HG02870 (cell line): Measurements from ENCODE around the gene THSD7B.
A peak's percentile ranks its signal among the peaks of the same experiment; 100 is the strongest.

Experiments used
- ATAC-seq: cut with Tn5 transposase; IDR thresholded peaks from one replicate; pipeline ENCODE4 v1.9.1; 2021; ENCODE audit warnings: mild to moderate bottlenecking, moderate library complexity; ENCODE audit not compliant: unreplicated experiment

THSD7B gene

GRCh38 chr2:137187216-137187615 lies 421.9 kb downstream of the THSD7B start:
- ATAC-seq: no peak

GRCh38 chr2:137190411-137191195 lies 425.3 kb downstream of the THSD7B start:
- ATAC-seq: no peak

- no peak for ATAC-seq
Observed at GRCh38 chr2:137192366-137193310, 427.3 kb downstream of the THSD7B start.

- ATAC-seq: no peak
Observed at GRCh38 chr2:137193401-137193800, 428.1 kb downstream of the THSD7B start.

GRCh38 chr2:137194111-137194510 lies 428.8 kb downstream of the THSD7B start:
- no peak for ATAC-seq

- no peak for ATAC-seq
Observed at GRCh38 chr2:137199751-137200150, 434.4 kb downstream of the THSD7B start.

GRCh38 chr2:137202318-137202717 lies 437.0 kb downstream of the THSD7B start:
- no peak for ATAC-seq

GRCh38 chr2:137205324-137205723 lies 440.0 kb downstream of the THSD7B start:
- ATAC-seq: no peak

GRCh38 chr2:137206069-137206468 lies 440.7 kb downstream of the THSD7B start:
- no peak for ATAC-seq

GRCh38 chr2:137207030-137207429 lies 441.7 kb downstream of the THSD7B start:
- ATAC-seq: no peak

GRCh38 chr2:137208431-137208891 lies 443.1 kb downstream of the THSD7B start:
- ATAC-seq: no peak

GRCh38 chr2:137210039-137210438 lies 444.7 kb downstream of the THSD7B start:
- ATAC-seq: no peak

- no peak for ATAC-seq
Observed at GRCh38 chr2:137211761-137212160, 446.4 kb downstream of the THSD7B start.

GRCh38 chr2:137220438-137220993 lies 455.2 kb downstream of the THSD7B start:
- no peak for ATAC-seq

GRCh38 chr2:137221797-137222492 lies 456.6 kb downstream of the THSD7B start:
- ATAC-seq: peak; percentile 61

- ATAC-seq: peak; percentile 46
Observed at GRCh38 chr2:137223722-137224121, 458.4 kb downstream of the THSD7B start.

- ATAC-seq: no peak
Observed at GRCh38 chr2:137228566-137228965, 463.2 kb downstream of the THSD7B start.

GRCh38 chr2:137229834-137230233 lies 464.5 kb downstream of the THSD7B start:
- no peak for ATAC-seq

- no peak for ATAC-seq
Observed at GRCh38 chr2:137231628-137232027, 466.3 kb downstream of the THSD7B start.

- no peak for ATAC-seq
Observed at GRCh38 chr2:137232076-137232475, 466.7 kb downstream of the THSD7B start.

- no peak for ATAC-seq
Observed at GRCh38 chr2:137233091-137233490, 467.7 kb downstream of the THSD7B start.
